Naive thymus-derived CD4-positive, alpha-beta T cell (primary cell): ENCODE results near the gene SPECC1. TPM values are rescaled to one million over a fixed set of nuclear protein-coding genes. Genes with fewer than 3 reads are reported as not detected.

Source experiments
- ATAC-seq: fragments of 150-1000 bp; cut with Tn5 transposase; 2 replicates; pipeline ENCODE4 v1.10.0; 2021; ENCODE audit warnings: mild to moderate bottlenecking, moderate library complexity
- CTCF ChIA-PET: fragments of 350-600 bp; sonication (Branson Sonifier 250); formaldehyde crosslinking; loops from one replicate; lab custom pipeline; 2021; ENCODE audit warnings: antibody characterized with exemption; lab: Charles Lee
- POLR2A ChIA-PET: fragments of 350-600 bp; sonication (Branson Sonifier 250); formaldehyde crosslinking; loops from one replicate; lab custom pipeline; 2021; ENCODE audit warnings: antibody characterized with exemption, inconsistent platforms; lab: Charles Lee
- DNase-seq, 9 donors: peaks; one replicate each; pipeline versions ENCODE4 v3.0.0 to v3.0.0-alpha.2; 2020 to 2022; ENCODE audit warnings: mixed read lengths in 1 of 9
- H3K27ac ChIP-seq: one replicate; pipeline ENCODE4 v1.7.0; 2013; ENCODE audit warnings: mild to moderate bottlenecking, low read depth, low read length, moderate library complexity
- H3K27me3 ChIP-seq, 2 donors: one replicate each; pipeline ENCODE4 v1.7.0; 2013; ENCODE audit warnings: low read length in 2 of 2, mild to moderate bottlenecking in 2 of 2, moderate library complexity in 2 of 2; ENCODE audit not compliant: control insufficient read depth in 2 of 2, insufficient read depth in 2 of 2
- H3K36me3 ChIP-seq, 3 experiments: 1 replicate in 2 of 3; 2 replicates in 1 of 3; pipeline ENCODE4 v1.7.0; 2013; ENCODE audit warnings: low read length in 3 of 3, mild to moderate bottlenecking in 3 of 3, moderate library complexity in 1 of 3; ENCODE audit not compliant: insufficient read depth in 3 of 3, control insufficient read depth in 2 of 3
- H3K4me1 ChIP-seq, 2 donors: one replicate each; pipeline ENCODE4 v1.7.0; 2013; ENCODE audit warnings: low read length in 2 of 2, mild to moderate bottlenecking in 2 of 2, moderate library complexity in 1 of 2; ENCODE audit not compliant: control insufficient read depth in 2 of 2, insufficient read depth in 2 of 2
- H3K4me3 ChIP-seq: 2 replicates; pipeline ENCODE4 v1.7.0; 2013; ENCODE audit warnings: mild to moderate bottlenecking, low read length
- H3K9me3 ChIP-seq, 3 experiments: 1 replicate in 2 of 3; 2 replicates in 1 of 3; pipeline ENCODE4 v1.7.0; 2013; ENCODE audit warnings: low read length in 3 of 3; ENCODE audit not compliant: control insufficient read depth in 2 of 3
- H3K27ac Mint-ChIP-seq, 9 donors: one replicate each; pipeline ENCODE4 v1.8.0; 2020 to 2022; ENCODE audit warnings: mixed read lengths in 9 of 9, mild to moderate bottlenecking in 8 of 9, moderate library complexity in 5 of 9, inconsistent platforms in 2 of 9
- H3K27me3 Mint-ChIP-seq, 5 donors: one replicate each; pipeline ENCODE4 v1.8.0; 2021 to 2022; ENCODE audit warnings: mixed read lengths in 5 of 5, mild to moderate bottlenecking in 1 of 5
- H3K36me3 Mint-ChIP-seq, 5 donors: one replicate each; pipeline ENCODE4 v1.8.0; 2020 to 2022; ENCODE audit warnings: mixed read lengths in 5 of 5, mild to moderate bottlenecking in 3 of 5, inconsistent platforms in 1 of 5
- H3K4me1 Mint-ChIP-seq, 7 donors: one replicate each; pipeline ENCODE4 v1.8.0; 2020 to 2022; ENCODE audit warnings: mixed read lengths in 7 of 7, mild to moderate bottlenecking in 3 of 7, inconsistent platforms in 1 of 7
- H3K4me3 Mint-ChIP-seq, 10 donors: one replicate each; pipeline ENCODE4 v1.8.0; 2020 to 2022; ENCODE audit warnings: mild to moderate bottlenecking in 10 of 10, mixed read lengths in 10 of 10, moderate library complexity in 6 of 10, inconsistent platforms in 2 of 10
- H3K9me3 Mint-ChIP-seq, 11 donors: one replicate each; pipeline ENCODE4 v1.8.0; 2020 to 2022; ENCODE audit warnings: mixed read lengths in 11 of 11, mild to moderate bottlenecking in 4 of 11, inconsistent platforms in 1 of 11, moderate library complexity in 1 of 11
- intact Hi-C, 2 donors: fragments of 100-400 bp; cut with micrococcal nuclease; formaldehyde crosslinking; loops; one replicate each; pipeline ENCODE4 v1.15.1; 2023
- polyA plus RNA-seq, 2 donors: library from polyadenylated mRNA; unstranded; fragments of 300-500 nt; fragmentation: Illumina TruSeq; gene quantifications; one replicate each; pipeline ENCODE4 v1.2.3, GENCODE V29; 2021
- total RNA-seq, 6 experiments: library from RNA in 5 of 6; stranded (reverse) in 5 of 6; gene quantifications; 1 replicate in 5 of 6; 2 replicates in 1 of 6; pipeline ENCODE4 v1.2.3 and lab custom pipeline; 2021 to 2026

SPECC1 gene
- total and polyA plus RNA-seq, 7 experiments from 2014 or later, result 1.2 to 37.5 (median 4.7) TPM

DNA sequence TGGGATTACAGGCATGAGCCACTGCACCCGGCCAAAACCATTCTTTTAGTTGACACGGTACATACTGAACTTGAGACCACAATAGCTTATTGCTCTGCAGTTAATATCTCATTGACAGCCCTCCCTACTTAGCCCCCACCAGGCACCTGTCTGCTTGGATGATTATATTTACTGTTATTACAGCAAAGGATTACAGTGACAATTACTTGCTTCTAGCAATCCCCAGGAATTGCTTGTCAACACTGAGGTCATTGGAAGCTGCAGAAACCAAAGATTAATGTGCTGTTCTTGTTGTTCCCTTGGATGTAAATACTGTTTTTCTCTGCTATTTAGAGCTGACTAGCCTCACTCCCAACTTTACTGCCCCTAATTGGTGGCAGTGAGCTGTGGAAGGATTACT lies 247.0 kb downstream of the SPECC1 start:
- peak overlapping the region in 5 of 9 donors; percentile 34 to 85 (median 53) for H3K27ac Mint-ChIP-seq
- Histone ChIP-seq H3K27ac (no peak overlapping the region), H3K4me1 (peaks cover 0 to 32% of the 10 kb centered on the region in 2 donors), H3K4me3 (no peak overlapping the region), H3K27me3 (no peaks in the 10 kb centered on the region), H3K9me3 (peaks cover 0 to 9% (median 0%) of the 10 kb centered on the region in 3 experiments), H3K36me3 (no peaks in the 10 kb centered on the region)
- DNase-seq (no peak), ATAC-seq (no peak)
- no peaks in the 10 kb centered on the region for H3K27me3 Mint-ChIP-seq
- intact Hi-C loops, result no loop called here
- no peak overlapping the region for H3K4me3 Mint-ChIP-seq
- ChIA-PET CTCF (interaction anchor here (1.0 kb wide), 2 partner anchors 15 to 20 kb away, joined by 3 to 4 read pairs; no protein-coding TSS in a partner anchor), POLR2A (interaction anchor here (0.6 to 2.7 kb wide), 5 partner anchors 10 to 527 kb away, joined by 3 to 14 read pairs (median 4); no protein-coding TSS in a partner anchor)
- H3K4me1 Mint-ChIP-seq, result peaks cover 21 to 81% (median 70%) of the 10 kb centered on the region in 7 donors
- peaks cover 8 to 26% (median 10%) of the 10 kb centered on the region in 5 donors for H3K36me3 Mint-ChIP-seq
- H3K9me3 Mint-ChIP-seq, result peaks cover 6 to 23% (median 11%) of the 10 kb centered on the region in 11 donors

DNA sequence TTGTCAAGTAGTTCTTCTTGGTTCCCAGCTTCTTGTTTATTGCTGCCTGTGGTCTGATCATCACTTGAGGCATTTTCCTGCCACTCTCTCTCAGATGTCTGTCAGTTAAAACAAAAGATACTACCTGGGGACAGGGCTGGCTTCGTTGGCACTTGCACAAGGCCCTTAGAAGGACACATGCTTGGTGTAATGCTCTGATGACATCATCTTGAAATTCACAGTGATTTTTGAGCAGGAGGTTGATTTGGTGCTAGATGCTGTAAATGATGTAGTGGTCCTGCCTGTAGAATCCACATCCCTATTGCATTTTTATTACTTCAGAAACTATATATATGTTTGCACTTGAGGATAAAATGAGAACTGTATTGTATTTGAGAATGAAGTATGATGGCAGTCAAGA lies 247.8 kb downstream of the SPECC1 start:
- H3K4me3 ChIP-seq, result no peak overlapping the region
- Mint-ChIP-seq H3K9me3 (peaks cover 6 to 23% (median 11%) of the 10 kb centered on the region in 11 donors), H3K36me3 (peaks cover 8 to 26% (median 10%) of the 10 kb centered on the region in 5 donors), H3K4me1 (peaks cover 23 to 88% (median 76%) of the 10 kb centered on the region in 7 donors), H3K27me3 (no peaks in the 10 kb centered on the region), H3K27ac (peak overlapping the region in 5 of 9 donors; percentile 8 to 74 (median 36)), H3K4me3 (no peak overlapping the region)
- peaks cover 0 to 36% of the 10 kb centered on the region in 2 donors for H3K4me1 ChIP-seq
- H3K27me3 ChIP-seq, result no peaks in the 10 kb centered on the region
- intact Hi-C loops, result no loop called here
- no peaks in the 10 kb centered on the region for H3K36me3 ChIP-seq
- ChIA-PET POLR2A (interaction anchor here (0.6 to 2.7 kb wide), 3 partner anchors 9 to 12 kb away, joined by 3 to 14 read pairs (median 3); no protein-coding TSS in a partner anchor), CTCF (interaction anchor here (1.0 kb wide), 1 partner anchor 19 kb away, joined by 3 read pairs; no protein-coding TSS in a partner anchor)
- H3K27ac ChIP-seq, result no peak overlapping the region
- H3K9me3 ChIP-seq, result peaks cover 0 to 9% (median 0%) of the 10 kb centered on the region in 3 experiments
- DNase-seq (no peak), ATAC-seq (no peak)

DNA sequence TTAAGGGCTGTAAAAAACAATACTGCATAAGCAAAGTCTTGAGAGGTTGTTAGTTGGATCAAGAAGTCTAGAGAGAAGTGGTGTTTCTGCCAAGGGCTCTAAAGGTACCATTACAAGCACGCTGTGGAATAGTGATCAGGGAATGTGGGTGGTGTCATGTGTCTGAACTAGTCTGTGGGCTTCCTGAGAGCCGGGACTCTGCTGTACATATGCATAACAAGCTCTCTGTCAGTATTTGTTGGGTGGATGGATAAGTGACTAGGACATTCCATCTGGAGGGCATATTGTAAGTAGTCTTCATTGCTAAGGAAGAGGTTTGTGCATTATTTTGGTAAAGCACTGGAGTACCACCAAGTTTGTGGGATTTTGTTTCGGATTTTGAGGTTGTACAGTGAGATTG lies 248.6 kb downstream of the SPECC1 start:
- Histone ChIP-seq H3K4me1 (peaks cover 0 to 44% of the 10 kb centered on the region in 2 donors), H3K4me3 (no peak overlapping the region), H3K27ac (no peak overlapping the region), H3K9me3 (peaks cover 0 to 9% (median 0%) of the 10 kb centered on the region in 3 experiments), H3K36me3 (no peaks in the 10 kb centered on the region), H3K27me3 (no peaks in the 10 kb centered on the region)
- DNase-seq (no peak), ATAC-seq (no peak)
- CTCF ChIA-PET, result interaction anchor here (0.5 kb wide), 1 partner anchor 14 kb away, joined by 3 read pairs; no protein-coding TSS in a partner anchor
- intact Hi-C loops, result no loop called here
- peaks cover 6 to 19% (median 11%) of the 10 kb centered on the region in 11 donors for H3K9me3 Mint-ChIP-seq
- H3K4me3 Mint-ChIP-seq, result no peak overlapping the region
- peaks cover 8 to 23% (median 10%) of the 10 kb centered on the region in 5 donors for H3K36me3 Mint-ChIP-seq
- H3K4me1 Mint-ChIP-seq, result peaks cover 31 to 90% (median 79%) of the 10 kb centered on the region in 7 donors
- POLR2A ChIA-PET, result interaction anchor here (1.3 to 2.7 kb wide), 2 partner anchors 10 to 13 kb away, joined by 5 to 14 read pairs; no protein-coding TSS in a partner anchor
- H3K27me3 Mint-ChIP-seq, result no peaks in the 10 kb centered on the region
- H3K27ac Mint-ChIP-seq, result peak overlapping the region in 5 of 9 donors; percentile 5 to 74 (median 34)

DNA sequence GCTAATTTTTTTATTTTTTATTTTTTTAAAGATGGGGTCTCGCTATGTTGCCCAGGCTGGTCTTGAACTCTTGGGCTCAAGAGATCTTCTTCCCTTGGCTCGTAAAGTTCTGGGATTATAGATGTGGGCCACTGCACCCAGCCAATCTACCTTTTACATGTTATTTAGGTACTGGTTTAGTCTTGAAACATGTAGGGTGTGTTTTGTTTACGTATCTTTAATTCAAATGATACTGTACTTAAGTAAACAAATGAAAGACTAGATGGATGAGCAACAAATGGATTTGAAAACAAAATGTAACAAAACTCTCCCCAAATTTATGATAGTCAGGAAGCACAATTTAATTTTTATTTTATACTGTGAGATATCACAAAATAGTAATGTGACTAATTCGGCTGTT lies 250.5 kb downstream of the SPECC1 start:
- ATAC-seq (no peak), DNase-seq (no peak)
- H3K27me3 ChIP-seq, result no peaks in the 10 kb centered on the region
- CTCF ChIA-PET, result interaction anchor here (1.2 kb wide), 1 partner anchor 27 kb away, joined by 3 read pairs; no protein-coding TSS in a partner anchor
- H3K27ac Mint-ChIP-seq, result peak overlapping the region in 1 of 9 donors; percentile 76
- peaks cover 6 to 17% (median 11%) of the 10 kb centered on the region in 11 donors for H3K9me3 Mint-ChIP-seq
- no peak overlapping the region for H3K4me3 ChIP-seq
- H3K4me3 Mint-ChIP-seq, result no peak overlapping the region
- POLR2A ChIA-PET, result no interaction called here
- peaks cover 0 to 9% (median 0%) of the 10 kb centered on the region in 3 experiments for H3K9me3 ChIP-seq
- H3K27ac ChIP-seq, result no peak overlapping the region
- intact Hi-C loops, result no loop called here
- peaks cover 0 to 40% of the 10 kb centered on the region in 2 donors for H3K4me1 ChIP-seq
- H3K4me1 Mint-ChIP-seq, result peaks cover 28 to 88% (median 74%) of the 10 kb centered on the region in 7 donors
- H3K27me3 Mint-ChIP-seq, result no peaks in the 10 kb centered on the region
- peaks cover 8 to 21% (median 10%) of the 10 kb centered on the region in 5 donors for H3K36me3 Mint-ChIP-seq
- H3K36me3 ChIP-seq, result no peaks in the 10 kb centered on the region

DNA sequence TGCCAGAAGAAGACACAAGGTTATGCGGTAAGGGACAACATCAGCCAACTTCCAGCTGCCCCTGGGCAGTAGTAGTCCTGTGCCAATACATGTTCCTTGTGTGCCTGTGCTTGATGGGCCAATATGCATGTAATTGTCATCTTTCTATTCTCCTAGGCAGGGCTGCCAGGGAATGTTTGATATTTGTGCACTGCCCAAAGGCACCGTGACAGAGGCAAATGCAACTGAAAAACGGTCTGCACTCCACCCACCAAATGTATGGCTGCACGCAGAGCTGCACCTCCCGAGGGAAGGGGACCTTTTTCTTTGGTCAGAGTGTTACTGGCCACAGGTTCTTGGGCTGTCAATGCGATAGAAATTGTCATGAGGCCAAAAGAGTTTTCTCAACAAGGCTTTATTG lies 251.1 kb downstream of the SPECC1 start:
- CTCF ChIA-PET, result no interaction called here
- H3K4me1 ChIP-seq, result peaks cover 0 to 38% of the 10 kb centered on the region in 2 donors
- H3K9me3 ChIP-seq, result peaks cover 0 to 9% (median 0%) of the 10 kb centered on the region in 3 experiments
- Mint-ChIP-seq H3K27me3 (no peaks in the 10 kb centered on the region), H3K36me3 (peaks cover 8 to 19% (median 10%) of the 10 kb centered on the region in 5 donors), H3K27ac (peak overlapping the region in 3 of 9 donors; percentile 36 to 54 (median 41)), H3K4me1 (peaks cover 30 to 88% (median 74%) of the 10 kb centered on the region in 7 donors), H3K9me3 (peaks cover 6 to 17% (median 11%) of the 10 kb centered on the region in 11 donors), H3K4me3 (peak overlapping the region in 1 of 10 donors; percentile 19)
- ATAC-seq, result no peak
- H3K4me3 ChIP-seq, result no peak overlapping the region
- no peak for DNase-seq
- intact Hi-C loops, result no loop called here
- no peaks in the 10 kb centered on the region for H3K36me3 ChIP-seq
- POLR2A ChIA-PET, result interaction anchor here (0.9 kb wide), 1 partner anchor 10 kb away, joined by 7 read pairs; no protein-coding TSS in a partner anchor
- H3K27ac ChIP-seq, result no peak overlapping the region
- H3K27me3 ChIP-seq, result no peaks in the 10 kb centered on the region

DNA sequence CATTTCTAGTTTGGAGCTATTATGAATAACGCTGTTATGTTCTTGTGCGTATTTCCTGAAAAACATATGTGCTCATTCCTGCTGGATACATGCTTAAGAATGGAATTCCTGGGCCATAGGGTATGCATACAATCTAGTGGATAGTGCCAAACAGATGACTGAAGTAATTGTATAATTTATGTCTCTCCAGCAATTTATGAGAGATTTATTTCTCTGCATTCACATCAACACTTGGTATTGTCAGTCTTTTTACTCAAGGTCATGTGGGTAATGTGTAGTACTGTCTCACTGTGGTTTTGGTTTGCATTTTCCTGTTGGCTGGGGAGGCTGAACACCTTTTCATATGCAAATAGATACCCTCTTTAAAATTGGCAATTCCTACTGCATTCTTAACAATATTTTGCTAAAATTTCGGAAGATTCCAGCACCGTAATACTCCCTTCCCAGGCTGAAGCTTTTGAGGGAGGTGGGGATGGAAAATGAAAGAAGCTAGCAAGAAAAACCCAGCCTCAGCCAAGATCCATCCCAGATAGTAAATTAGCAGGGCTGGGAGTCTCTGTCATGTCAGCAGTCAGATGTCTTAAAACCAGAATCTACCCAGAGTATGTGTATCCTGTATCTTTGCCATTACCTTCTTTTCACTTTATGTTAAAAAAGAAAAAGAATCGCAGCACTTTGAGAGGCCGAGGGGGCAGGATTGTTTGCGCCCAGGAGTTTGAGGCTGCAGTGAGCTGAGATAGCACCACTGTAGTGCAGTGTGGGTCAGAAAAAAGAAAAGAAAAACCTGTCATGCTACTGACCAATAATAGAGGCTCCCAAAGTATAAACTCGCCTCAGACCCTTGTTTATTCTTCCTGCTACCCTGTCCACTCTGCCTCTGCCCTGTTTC lies 253.3 kb downstream of the SPECC1 start:
- H3K4me1 ChIP-seq, result peaks cover 0 to 36% of the 10 kb centered on the region in 2 donors
- CTCF ChIA-PET, result interaction anchor here (1.1 to 1.3 kb wide), 2 partner anchors 30 to 35 kb away, joined by 3 to 6 read pairs; no protein-coding TSS in a partner anchor
- peaks cover 0 to 9% (median 0%) of the 10 kb centered on the region in 3 experiments for H3K9me3 ChIP-seq
- H3K36me3 ChIP-seq, result no peaks in the 10 kb centered on the region
- peak in 6 of 9 donors; percentile 28 to 48 (median 42) for DNase-seq
- Mint-ChIP-seq H3K4me1 (peaks cover 26 to 89% (median 78%) of the 10 kb centered on the region in 7 donors), H3K27ac (peak overlapping the region; percentile 54 to 96 (median 85)), H3K4me3 (peak overlapping the region; percentile 23 to 84 (median 76)), H3K27me3 (no peaks in the 10 kb centered on the region), H3K36me3 (peaks cover 8 to 14% (median 10%) of the 10 kb centered on the region in 5 donors), H3K9me3 (peaks cover 6 to 15% (median 9%) of the 10 kb centered on the region in 11 donors)
- peak; percentile 60 for ATAC-seq
- H3K4me3 ChIP-seq, result peak overlapping the region; percentile 10
- POLR2A ChIA-PET, result interaction anchor here (0.5 to 1.7 kb wide), 8 partner anchors 9 to 44 kb away, joined by 3 to 6 read pairs (median 4); no protein-coding TSS in a partner anchor
- intact Hi-C loops, result loop anchor here in 1 of 2 donors (1.0 to 2.0 kb wide), 4 partner anchors 8 to 16 kb away; no protein-coding TSS in a partner anchor
- no peaks in the 10 kb centered on the region for H3K27me3 ChIP-seq
- H3K27ac ChIP-seq, result peak overlapping the region; percentile 29
